ACHN (cell line): ENCODE measurements around the gene FCSK.
"Not testable (repeated sequence)": the region's sequence is repeated elsewhere in the genome, so short reads cannot be mapped to it uniquely, and the experiment has no call there.

ENCODE experiments used
- DNase-seq: peaks from one replicate; pipeline ENCODE4 v3.0.0-alpha.2; 2015
- in situ Hi-C: cut with HindIII; loops from 2 replicates; pipeline ENCODE4 v1.10.0; 2017; ENCODE audit warnings: low sequenced_read_pairs, low pct_ligation_motif_present, low pct_unique_long_range_greater_than_20kb

The FCSK gene

GRCh38 chr16:70496513-70496912 lies 42.1 kb downstream of the FCSK start:
- in situ Hi-C loops = no loop called here
- DNase-seq = no peak

GRCh38 chr16:70508752-70509151 lies 54.4 kb downstream of the FCSK start:
- DNase-seq = no peak
- in situ Hi-C loops = no loop called here

GRCh38 chr16:70510216-70510615 lies 55.8 kb downstream of the FCSK start:
- no peak for DNase-seq
- in situ Hi-C loops = no loop called here

GRCh38 chr16:70511833-70512232 lies 57.4 kb downstream of the FCSK start:
- in situ Hi-C loops = no loop called here
- no peak for DNase-seq

- in situ Hi-C loops = no loop called here
- peak; percentile 19 for DNase-seq
Measured at GRCh38 chr16:70512456-70512855, 58.1 kb downstream of the FCSK start.

- DNase-seq = peak; percentile 25
- in situ Hi-C loops = no loop called here
Measured at GRCh38 chr16:70520612-70521297, 66.4 kb downstream of the FCSK start.

GRCh38 chr16:70522216-70523075 lies 68.1 kb downstream of the FCSK start:
- DNase-seq = no peak
- in situ Hi-C loops = no loop called here

- DNase-seq = peak; percentile 90
- in situ Hi-C loops = no loop called here
Measured at GRCh38 chr16:70523076-70523742, 68.8 kb downstream of the FCSK start, which contains the start of gene COG4. COG4 (minus strand) TSS chr16:70523554; CDS start chr16:70523543, 11 bp downstream.

- peak; percentile 48 for DNase-seq
- in situ Hi-C loops = no loop called here
Measured at GRCh38 chr16:70523743-70524398, 69.5 kb downstream of the FCSK start, which contains the start of gene SF3B3. SF3B3 (plus strand) TSS chr16:70523816; CDS start chr16:70526657, 2,841 bp downstream.

GRCh38 chr16:70524399-70524825 lies 70.0 kb downstream of the FCSK start:
- peak; percentile 43 for DNase-seq
- in situ Hi-C loops = not testable (repeated sequence)

GRCh38 chr16:70526403-70526802 lies 72.0 kb downstream of the FCSK start:
- in situ Hi-C loops = no loop called here
- no peak for DNase-seq

GRCh38 chr16:70527315-70527996 lies 73.1 kb downstream of the FCSK start:
- no peak for DNase-seq
- in situ Hi-C loops = no loop called here

- in situ Hi-C loops = no loop called here
- DNase-seq = peak; percentile 82
Measured at GRCh38 chr16:70529051-70529777, 74.8 kb downstream of the FCSK start.
